Liver (tissue), 6 donors: Measurements from ENCODE around the gene VEZF1. TPM values are rescaled to one million over a fixed set of nuclear protein-coding genes. Genes with fewer than 3 reads are reported as not detected.

Source experiments
- REST ChIP-seq: IDR thresholded peaks from 2 replicates; pipeline ENCODE4 v1.6.1; 2016; ENCODE audit warnings: antibody characterized with exemption, mild to moderate bottlenecking
- SP1 ChIP-seq: IDR thresholded peaks from 2 replicates; pipeline ENCODE4 v1.6.1; 2018; ENCODE audit warnings: antibody characterized with exemption, mild to moderate bottlenecking
- polyA plus RNA-seq, 2 donors: library from polyadenylated mRNA; stranded (reverse) in 1 of 2; unstranded in 1 of 2; fragments of 200-250 nt in 1 of 2; fragments of >200 nt in 1 of 2; fragmentation: Nextera tagmentation in 1 of 2; extraction: Ambion mirVana in 1 of 2; gene quantifications; one replicate each; pipeline versions ENCODE4 v1.2.1 to v1.2.3, GENCODE V29; 2013 to 2015
- small RNA-seq: library from RNA; depleted of rRNA; stranded (forward); fragments of <200 nt; gene quantifications from one replicate; pipeline ENCODE3, GENCODE V24; 2014
- total RNA-seq, 2 donors: library from RNA; depleted of rRNA; stranded (reverse); fragments of >200 nt; gene quantifications; one replicate each; pipeline ENCODE4 v1.2.3, GENCODE V29; 2014
- donor health status: healthy.
- donor health status: healthy.
- donor health status: healthy.

Gene VEZF1
- total and polyA plus RNA-seq, 4 donors: 7.9 to 26.2 (median 11.4) TPM

GRCh38 chr17:57924677-57925076 lies 63.4 kb downstream of the VEZF1 start (continued):
- TF ChIP-seq REST: no peak
- TF ChIP-seq SP1: no peak

Small RNA genes lying within 50 kb of the gene (small RNA-seq; reads per million reads assigned to genes)
- gene AC015813.4: not detected

Other genes starting within 250 kb of the VEZF1 start
- gene CCDC182, start 243.0 kb downstream of the VEZF1 start, total RNA-seq: not detected
- gene CCDC182, start 243.0 kb downstream of the VEZF1 start, polyA plus RNA-seq: not detected
- 10 to 100 TPM in 1 of 2 donors, 1 to 10 TPM in 1; 9.8 to 13.7 TPM for gene MRPS23, start 138.2 kb downstream of the VEZF1 start, total RNA-seq
- 10 to 100 TPM; 20.1 to 24.3 TPM for gene MRPS23, start 138.2 kb downstream of the VEZF1 start, polyA plus RNA-seq
- gene CUEDC1, start 32.8 kb downstream of the VEZF1 start, total RNA-seq: 1 to 10 TPM; 2.6 to 3.2 TPM
- 1 to 10 TPM; 3.6 to 4.9 TPM for gene CUEDC1, start 32.8 kb downstream of the VEZF1 start, polyA plus RNA-seq
- 100 to 1,000 TPM; 162 to 201 TPM for gene SRSF1, start 19.0 kb upstream of the VEZF1 start, total RNA-seq
- 10 to 100 TPM; 52.3 to 65.4 TPM for gene SRSF1, start 19.0 kb upstream of the VEZF1 start, polyA plus RNA-seq
- gene DYNLL2, start 95.2 kb upstream of the VEZF1 start, total RNA-seq: 10 to 100 TPM; 11.3 to 16.9 TPM
- 10 to 100 TPM in 1 of 2 donors, 1 to 10 TPM in 1; 3.2 to 22.1 TPM for gene DYNLL2, start 95.2 kb upstream of the VEZF1 start, polyA plus RNA-seq
- gene OR4D1, start 160.1 kb upstream of the VEZF1 start, total RNA-seq: under 1 TPM in 1 of 2 donors, not detected in 1; under 0.01 TPM
- not detected for gene OR4D1, start 160.1 kb upstream of the VEZF1 start, polyA plus RNA-seq
- not detected for gene OR4D2, start 178.7 kb upstream of the VEZF1 start, total RNA-seq
- not detected for gene OR4D2, start 178.7 kb upstream of the VEZF1 start, polyA plus RNA-seq
- gene EPX, start 204.5 kb upstream of the VEZF1 start, total RNA-seq: 10 to 100 TPM in 1 of 2 donors, not detected in 1; 10.0 TPM
- gene EPX, start 204.5 kb upstream of the VEZF1 start, polyA plus RNA-seq: under 1 TPM in 1 of 2 donors, not detected in 1; 0.09 TPM
- 1 to 10 TPM; 5.7 to 7.9 TPM for gene MKS1, start 231.0 kb upstream of the VEZF1 start, total RNA-seq
- 1 to 10 TPM; 4.4 to 4.5 TPM for gene MKS1, start 231.0 kb upstream of the VEZF1 start, polyA plus RNA-seq